Smooth muscle cell (in vitro differentiated cells): Measurements from ENCODE around the gene ARHGAP12. TPM values are rescaled to one million over a fixed set of nuclear protein-coding genes. Genes with fewer than 3 reads are reported as not detected.

Experiments used
- polyA plus RNA-seq: library from polyadenylated mRNA; unstranded; fragments of >200 nt; fragmentation: Nextera tagmentation; extraction: Ambion mirVana; gene quantifications from 2 replicates; pipeline ENCODE4 v1.2.1, GENCODE V29; 2016
- small RNA-seq: library from RNA; depleted of rRNA; stranded (forward); fragments of <200 nt; gene quantifications from one replicate; pipeline ENCODE3, GENCODE V24; 2014
- total RNA-seq: library from RNA; depleted of rRNA; stranded (reverse); fragments of >200 nt; gene quantifications from 2 replicates; pipeline ENCODE4 v1.2.3, GENCODE V29; 2014

The ARHGAP12 gene
- total and polyA plus RNA-seq, 2 experiments from 2014 or later = 14.5 to 46.2 TPM

Small RNAs within 50 kb of the gene (small RNA-seq; reads per million reads assigned to genes)
- not detected for gene RF00019

Other genes with a start within 250 kb of the ARHGAP12 start
- gene KIF5B, start 127.6 kb upstream of the ARHGAP12 start, total RNA-seq = 164 and 198 TPM in 2 replicates
- 74.2 and 82.2 TPM in 2 replicates for gene KIF5B, start 127.6 kb upstream of the ARHGAP12 start, polyA plus RNA-seq